NCI-H2081 (cell line): ENCODE data around the gene HS6ST1.
"Not testable (repeated sequence)": the region's sequence is repeated elsewhere in the genome, so short reads cannot be mapped to it uniquely, and the experiment has no call there.

Source experiments
- DNase-seq, 2 experiments: peaks; one replicate each; lab custom pipeline; 2025; lab: John Stamatoyannopoulos, UW

HS6ST1 gene

DNA sequence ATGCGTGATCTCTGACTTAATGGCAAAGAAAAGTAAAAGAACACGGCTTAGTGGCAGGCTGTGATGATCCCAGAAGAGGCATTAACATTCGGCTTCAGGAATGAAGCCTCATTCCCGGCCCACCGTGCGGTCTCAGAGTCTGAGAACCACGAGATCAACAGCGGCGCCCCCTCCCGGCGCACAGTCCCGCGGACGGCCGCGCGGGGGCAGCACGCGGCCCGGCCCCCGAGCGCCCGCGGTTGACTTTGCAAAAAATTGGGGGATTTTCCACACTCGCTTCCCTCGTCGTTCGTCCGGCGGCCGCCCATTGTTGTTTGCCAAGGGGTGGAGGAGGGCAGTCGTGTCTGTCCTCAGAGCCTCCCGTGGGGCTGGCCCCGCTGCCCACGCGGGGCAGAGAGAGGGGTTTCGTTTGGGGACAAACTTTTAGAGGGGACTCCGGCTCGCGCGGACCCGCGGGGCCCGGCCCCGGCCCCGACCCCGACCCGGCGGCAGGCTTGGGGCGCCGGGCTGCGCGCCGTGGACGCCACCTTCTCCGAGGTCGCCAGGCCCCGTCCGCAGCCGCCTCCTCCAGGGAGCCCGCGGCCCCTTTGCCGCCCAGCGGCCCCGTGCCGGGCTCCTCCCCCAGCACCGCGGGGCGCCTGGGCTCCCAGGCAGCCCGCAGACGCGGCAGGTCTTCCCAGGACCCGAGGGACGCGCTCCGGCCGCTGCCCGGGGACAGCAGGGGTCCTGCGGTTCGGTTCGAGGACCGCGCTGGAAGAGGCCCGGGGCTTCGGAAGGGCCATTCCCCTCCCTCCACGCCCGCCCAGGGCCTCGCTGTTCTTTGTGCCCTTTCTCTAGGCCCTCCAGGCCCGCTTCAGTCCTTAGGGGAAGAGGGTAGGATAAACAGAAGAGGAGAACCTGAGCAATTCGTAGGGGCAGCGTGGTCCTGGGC, 3.4 kb upstream of the HS6ST1 start:
- peak; percentile 70 to 75 for DNase-seq

DNA sequence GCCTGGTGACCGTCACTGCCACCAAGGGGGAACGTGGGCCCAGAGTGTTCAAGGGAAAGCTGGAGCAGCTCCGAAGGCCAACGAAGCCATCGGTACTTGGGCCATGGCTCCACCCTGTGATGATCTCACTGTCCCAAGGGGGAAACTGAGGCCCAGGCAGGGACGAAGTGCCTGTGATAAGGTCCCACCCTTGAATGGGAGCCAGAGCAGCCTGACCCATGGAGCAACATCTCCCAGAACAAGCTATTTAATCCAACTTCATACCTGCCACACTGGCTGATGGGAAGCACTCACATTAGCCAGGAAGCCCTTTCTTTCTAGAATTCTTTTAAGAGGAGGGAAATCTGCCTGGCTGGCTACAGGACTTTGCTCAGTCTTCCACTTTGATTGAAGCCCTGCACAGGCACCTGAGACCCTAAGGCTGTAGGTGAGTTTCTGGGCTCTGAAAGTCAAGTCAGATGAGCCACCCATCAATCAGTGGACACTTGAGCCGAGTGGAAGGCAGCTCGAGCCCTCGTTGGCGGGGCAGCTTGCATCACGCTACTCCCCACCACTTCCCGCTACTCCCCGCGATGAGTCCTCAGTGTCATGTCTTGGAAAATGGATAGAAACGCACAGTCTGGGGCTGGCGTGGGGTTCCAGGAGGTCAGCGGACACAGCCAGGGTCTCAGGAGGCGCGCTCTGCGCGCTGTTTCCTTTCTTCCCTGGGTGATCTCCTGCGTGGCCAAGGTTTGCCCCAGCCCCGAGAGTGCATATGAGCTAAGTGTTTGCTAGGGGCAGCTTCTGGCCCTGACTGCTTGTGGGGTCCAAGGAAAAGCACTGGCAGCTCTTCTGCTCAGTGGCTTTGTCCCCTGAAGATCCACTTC, 2.5 kb upstream of the HS6ST1 start:
- DNase-seq: no peak

DNA sequence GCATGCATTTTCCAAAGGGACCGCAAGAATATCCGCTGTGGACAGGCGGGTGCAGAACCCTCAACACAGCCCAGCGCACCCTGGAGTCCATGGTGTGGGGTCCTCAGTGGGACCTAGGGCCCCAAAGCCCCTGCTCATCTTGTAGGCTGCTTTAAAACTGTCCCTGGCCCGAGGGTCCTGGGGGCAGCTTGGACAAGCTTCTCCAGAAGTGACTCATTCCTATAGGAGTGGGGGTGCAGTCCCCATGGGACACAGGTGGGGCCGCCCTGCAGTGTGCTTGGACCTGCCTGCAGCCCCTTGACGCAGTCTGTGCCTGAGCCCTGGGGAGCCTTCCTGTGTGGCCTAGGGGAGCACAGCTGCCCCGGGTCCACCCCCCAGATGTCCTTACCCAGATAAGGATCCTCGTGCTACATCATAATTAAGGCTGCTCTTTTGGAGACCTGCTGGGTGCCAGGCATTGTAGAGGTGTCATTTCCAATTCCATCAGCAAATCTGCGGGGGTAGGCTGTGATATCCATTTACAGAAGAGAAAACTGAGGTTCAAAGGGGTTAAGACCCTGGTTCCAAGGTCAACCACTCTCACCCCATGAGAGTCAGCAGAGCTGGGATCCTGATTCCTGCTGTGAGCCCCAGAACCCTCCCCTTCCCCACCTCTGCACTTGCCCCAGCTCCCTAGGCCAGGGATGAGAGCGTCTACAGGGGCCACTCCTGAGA, 1.7 kb upstream of the HS6ST1 start:
- no peak for DNase-seq

- no peak for DNase-seq
Measured at GRCh38 chr2:128319631-128320191, 1.0 kb upstream of the HS6ST1 start.

DNA sequence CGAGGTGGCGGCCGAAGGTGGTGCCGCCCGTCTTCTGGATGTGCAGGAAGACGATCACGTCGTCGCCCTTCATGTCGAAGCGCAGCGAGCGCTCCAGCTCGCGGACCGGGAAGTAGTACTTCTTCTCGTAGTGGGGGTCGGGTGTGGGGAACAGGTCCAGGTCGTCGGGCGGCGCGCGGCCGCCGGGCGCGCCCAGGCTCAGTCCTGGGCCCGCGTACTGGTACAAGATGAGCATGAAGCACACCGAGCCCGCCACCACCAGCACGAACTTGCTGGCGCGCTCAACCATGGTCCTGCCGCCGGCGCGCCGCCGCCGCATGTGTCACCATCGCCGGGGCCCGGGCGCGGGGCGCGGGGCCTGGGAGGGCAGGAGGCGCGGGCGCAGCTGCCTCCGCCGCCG, 423 bp downstream of the HS6ST1 start:
- not testable (repeated sequence) for DNase-seq

DNA sequence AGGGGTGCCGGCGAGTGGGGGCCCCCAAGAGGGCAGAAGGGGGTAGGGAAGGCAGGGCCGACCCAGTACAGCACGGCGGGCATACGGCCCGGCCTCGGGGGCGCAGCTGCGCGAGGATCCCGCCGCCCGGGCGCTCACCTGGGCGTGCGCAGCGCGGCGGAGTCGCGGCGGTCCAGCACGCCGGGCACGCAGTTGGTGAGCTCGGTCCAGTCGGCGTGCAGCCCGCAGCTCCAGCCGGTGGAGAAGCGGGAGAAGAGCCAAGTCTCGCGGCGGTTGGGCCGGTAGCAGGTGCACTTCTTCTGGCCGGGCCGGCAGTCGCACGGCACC, 806 bp downstream of the HS6ST1 start:
- not testable (repeated sequence) for DNase-seq

GRCh38 chr2:128317181-128317898, 1.3 kb downstream of the HS6ST1 start:
- peak; percentile 23 to 25 for DNase-seq

DNA sequence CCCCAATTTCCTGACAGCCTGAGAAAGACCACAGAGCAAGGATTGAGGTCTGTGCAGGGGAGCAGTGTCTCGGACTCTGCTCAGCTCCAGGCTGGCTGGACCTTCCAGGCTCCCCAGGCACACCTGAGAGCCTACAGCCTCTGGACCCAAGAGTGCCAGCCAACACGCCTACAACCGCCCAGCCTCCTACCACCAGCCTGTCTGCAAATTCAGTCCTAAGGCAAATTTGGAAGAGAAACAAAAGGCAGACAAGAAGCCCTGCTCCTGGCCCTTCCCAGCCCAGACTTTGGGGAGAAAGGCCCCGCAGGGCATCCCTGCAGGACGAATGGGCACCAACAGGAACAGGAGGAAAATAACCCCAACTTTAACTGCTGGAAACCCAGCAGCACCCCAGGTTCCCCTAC, 1.9 kb downstream of the HS6ST1 start:
- DNase-seq: no peak

- DNase-seq: peak in 1 of 2 experiments; percentile 52
Measured at GRCh38 chr2:128315829-128316776, 2.6 kb downstream of the HS6ST1 start.

DNA sequence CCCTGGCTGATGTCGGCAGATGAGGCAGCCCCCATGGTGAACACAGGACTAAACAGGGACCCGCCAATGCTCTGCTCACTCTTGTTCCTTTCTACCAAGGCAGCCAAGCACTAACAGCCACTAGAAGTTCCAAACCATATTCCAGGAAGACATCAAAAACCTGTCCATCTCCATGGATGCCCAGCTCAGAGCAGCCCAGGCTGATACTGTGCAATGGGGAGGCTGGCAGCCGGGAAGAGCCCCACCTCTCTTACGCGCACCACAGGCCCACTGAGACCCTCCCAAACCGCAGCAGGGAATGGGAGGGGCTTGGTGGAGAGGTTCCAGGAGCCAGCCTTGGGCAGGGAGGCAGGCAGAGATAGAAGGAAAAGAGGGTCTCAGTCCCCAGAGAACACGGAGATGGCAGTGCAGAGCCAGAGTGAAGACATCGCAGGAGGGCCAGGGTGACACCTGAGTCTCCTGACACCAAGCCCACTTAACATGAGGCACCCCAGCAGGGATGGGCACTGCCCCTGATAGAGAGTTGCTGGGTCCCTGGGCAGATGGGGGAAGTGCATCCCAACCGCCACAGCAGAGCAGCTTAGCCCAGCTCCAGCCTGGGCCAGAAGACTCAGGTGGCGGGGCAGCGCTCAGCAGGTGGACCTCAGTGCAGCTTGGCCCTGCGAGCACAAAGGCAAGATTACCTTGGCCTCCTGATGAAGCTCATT, 3.4 kb downstream of the HS6ST1 start:
- no peak for DNase-seq

- no peak for DNase-seq
Measured at GRCh38 chr2:128314348-128315121, 4.1 kb downstream of the HS6ST1 start.

DNA sequence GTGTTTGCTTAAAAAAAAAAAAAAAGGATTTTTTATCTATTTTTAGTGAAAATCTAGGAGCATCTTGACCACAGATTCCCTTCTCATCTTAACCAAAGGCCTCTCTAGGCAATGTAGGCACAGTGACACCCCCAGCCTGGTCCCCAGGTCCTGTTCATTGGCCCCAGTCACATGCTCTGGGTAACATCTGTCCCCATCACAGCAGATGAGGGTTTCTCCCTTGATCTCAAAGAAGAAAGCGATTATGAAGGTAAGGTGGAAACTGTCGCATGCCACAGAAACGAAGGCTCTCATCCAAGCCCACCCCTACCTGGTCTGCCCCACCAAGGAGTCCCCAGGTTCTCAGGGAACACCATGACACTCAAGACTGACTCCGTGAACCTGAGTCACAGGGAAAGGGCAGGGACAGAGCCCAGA, 4.7 kb downstream of the HS6ST1 start:
- DNase-seq: no peak

GRCh38 chr2:128313091-128313836, 5.4 kb downstream of the HS6ST1 start:
- peak in 1 of 2 experiments; percentile 23 for DNase-seq

DNA sequence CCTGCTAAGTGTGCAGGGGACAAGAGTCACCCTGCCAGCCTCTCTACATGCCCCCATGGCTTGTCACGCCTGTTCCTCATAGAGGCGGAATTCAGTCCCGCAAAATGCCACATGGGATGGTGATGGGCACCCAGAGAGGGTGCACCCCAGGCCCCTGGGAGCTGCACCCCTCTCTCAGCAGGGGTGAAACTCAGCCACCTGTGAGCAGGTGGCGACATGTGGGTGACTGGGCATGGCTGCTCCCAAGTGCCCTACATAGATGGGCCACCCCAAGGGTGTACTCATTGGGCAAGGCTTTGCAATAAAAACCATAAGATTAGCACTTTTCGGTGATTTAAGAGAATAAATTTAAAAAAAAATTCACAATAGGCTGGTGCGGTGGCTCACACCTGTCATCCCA, 6.3 kb downstream of the HS6ST1 start:
- DNase-seq: no peak

- no peak for DNase-seq
Measured at GRCh38 chr2:128311755-128312341, 6.8 kb downstream of the HS6ST1 start.

DNA sequence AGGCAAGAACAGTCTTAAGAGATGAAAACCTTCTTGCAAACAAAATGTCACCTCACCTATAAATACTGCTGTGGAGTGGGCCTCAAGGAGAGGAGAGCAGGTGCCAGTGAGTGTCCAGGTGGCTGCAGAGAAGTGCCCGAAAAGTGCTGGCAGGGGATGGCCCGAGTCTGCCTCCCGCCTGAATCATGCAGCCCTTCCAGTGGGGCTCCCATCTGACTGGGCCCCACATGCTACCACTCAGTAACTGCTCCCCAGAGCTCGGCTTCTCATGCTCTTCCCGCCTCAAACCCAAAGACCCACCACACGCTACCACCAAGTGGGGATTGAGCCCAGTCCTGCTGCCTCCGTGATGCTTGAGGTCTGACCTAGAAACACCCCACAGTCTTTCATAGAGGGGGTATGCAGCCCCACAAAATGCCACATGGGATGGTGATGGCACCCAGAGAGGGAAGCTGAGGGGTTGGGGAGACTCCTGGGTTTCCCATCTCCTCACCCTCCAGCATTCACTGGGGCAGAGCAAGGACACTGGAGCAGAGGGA, 7.4 kb downstream of the HS6ST1 start:
- no peak for DNase-seq

- no peak for DNase-seq
Measured at GRCh38 chr2:128310761-128311160, 7.9 kb downstream of the HS6ST1 start.
